GM21786 (cell line): ENCODE results near the gene CTNNA3.
"Not testable (repeated sequence)": the region's sequence is repeated elsewhere in the genome, so short reads cannot be mapped to it uniquely, and the experiment has no call there.

Source experiments
- ATAC-seq: cut with Tn5 transposase; IDR thresholded peaks from one replicate; pipeline ENCODE4 v1.9.1; 2021; ENCODE audit not compliant: unreplicated experiment

Gene CTNNA3

GRCh38 chr10:66337211-66337610, 1358.8 kb downstream of the CTNNA3 start:
- no peak for ATAC-seq

GRCh38 chr10:66336791-66337190, 1359.2 kb downstream of the CTNNA3 start:
- ATAC-seq, result no peak

GRCh38 chr10:66335753-66336152, 1360.2 kb downstream of the CTNNA3 start:
- not testable (repeated sequence) for ATAC-seq

- no peak for ATAC-seq
Measured at GRCh38 chr10:66329147-66329546, 1366.8 kb downstream of the CTNNA3 start.

GRCh38 chr10:66326876-66327275, 1369.1 kb downstream of the CTNNA3 start:
- ATAC-seq, result no peak

- ATAC-seq, result no peak
Measured at GRCh38 chr10:66322777-66323176, 1373.2 kb downstream of the CTNNA3 start.

- no peak for ATAC-seq
Measured at GRCh38 chr10:66321723-66322665, 1374.0 kb downstream of the CTNNA3 start.

GRCh38 chr10:66318761-66319160, 1377.2 kb downstream of the CTNNA3 start:
- ATAC-seq, result no peak

GRCh38 chr10:66307826-66308225, 1388.2 kb downstream of the CTNNA3 start:
- ATAC-seq, result no peak

GRCh38 chr10:66301078-66301477, 1394.9 kb downstream of the CTNNA3 start:
- ATAC-seq, result no peak

GRCh38 chr10:66295602-66296001, 1400.4 kb downstream of the CTNNA3 start:
- no peak for ATAC-seq

GRCh38 chr10:66294538-66294937, 1401.5 kb downstream of the CTNNA3 start:
- ATAC-seq, result no peak

- no peak for ATAC-seq
Measured at GRCh38 chr10:66292922-66293321, 1403.1 kb downstream of the CTNNA3 start.

GRCh38 chr10:66292456-66292855, 1403.5 kb downstream of the CTNNA3 start:
- no peak for ATAC-seq

- no peak for ATAC-seq
Measured at GRCh38 chr10:66291133-66291532, 1404.9 kb downstream of the CTNNA3 start.

- no peak for ATAC-seq
Measured at GRCh38 chr10:66284621-66285020, 1411.4 kb downstream of the CTNNA3 start.

GRCh38 chr10:66283874-66284464, 1412.0 kb downstream of the CTNNA3 start:
- ATAC-seq, result no peak

- ATAC-seq, result no peak
Measured at GRCh38 chr10:66283064-66283463, 1412.9 kb downstream of the CTNNA3 start.

- no peak for ATAC-seq
Measured at GRCh38 chr10:66281327-66281726, 1414.7 kb downstream of the CTNNA3 start.

- ATAC-seq, result no peak
Measured at GRCh38 chr10:66277481-66277880, 1418.5 kb downstream of the CTNNA3 start.

GRCh38 chr10:66273966-66274519, 1422.0 kb downstream of the CTNNA3 start:
- no peak for ATAC-seq

GRCh38 chr10:66265398-66265797, 1430.6 kb downstream of the CTNNA3 start:
- no peak for ATAC-seq
